HG02759 (cell line): ENCODE measurements around the gene IL34.

Experiments
- ATAC-seq: cut with Tn5 transposase; IDR thresholded peaks from one replicate; pipeline ENCODE4 v1.9.1; 2021; ENCODE audit warnings: mild to moderate bottlenecking, moderate library complexity; ENCODE audit not compliant: unreplicated experiment

The IL34 gene

GRCh38 chr16:70676675-70677498 is 30.5 kb downstream of the IL34 start:
- no peak for ATAC-seq

- no peak for ATAC-seq
Observed at GRCh38 chr16:70677499-70678120, 31.3 kb downstream of the IL34 start.

GRCh38 chr16:70678121-70678897 is 31.9 kb downstream of the IL34 start:
- no peak for ATAC-seq

DNA sequence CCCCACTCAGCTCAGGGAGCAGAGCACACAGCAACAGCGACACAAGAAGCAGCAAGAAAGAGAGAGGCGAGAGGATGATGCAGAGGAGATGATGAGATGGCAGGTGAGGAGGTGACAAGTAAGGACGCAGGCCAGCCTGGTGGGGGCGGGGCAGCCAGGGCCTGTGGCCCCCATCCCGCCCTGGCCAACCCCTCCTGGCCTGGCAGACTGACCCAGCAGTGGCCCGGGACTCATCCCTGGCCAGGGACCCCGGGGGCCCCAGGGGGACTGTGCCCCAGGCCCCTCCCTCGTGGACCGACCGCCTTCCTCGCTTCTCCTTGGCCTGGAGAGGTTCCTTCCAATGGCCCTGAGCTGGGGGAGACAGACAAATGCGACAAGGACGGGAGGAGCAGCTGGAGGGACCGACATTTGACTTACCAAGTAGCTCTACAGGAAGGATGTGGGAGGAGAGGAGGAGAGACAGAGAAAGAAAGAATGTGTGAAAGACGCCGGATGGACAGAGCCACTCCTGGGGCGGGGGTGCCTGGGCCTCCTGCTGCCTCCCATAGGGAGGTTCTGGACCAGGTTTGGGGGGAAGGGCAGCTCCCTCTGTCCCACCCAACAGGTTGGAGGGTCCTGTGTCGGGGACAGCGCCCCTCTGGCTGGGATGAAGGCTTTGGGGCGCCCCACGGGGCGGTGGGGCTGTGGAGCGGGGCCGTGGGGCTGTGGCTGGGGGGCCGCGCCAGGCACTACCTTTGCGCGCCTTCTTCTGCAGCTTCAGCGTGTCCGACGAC is 32.7 kb downstream of the IL34 start:
- ATAC-seq, result no peak

DNA sequence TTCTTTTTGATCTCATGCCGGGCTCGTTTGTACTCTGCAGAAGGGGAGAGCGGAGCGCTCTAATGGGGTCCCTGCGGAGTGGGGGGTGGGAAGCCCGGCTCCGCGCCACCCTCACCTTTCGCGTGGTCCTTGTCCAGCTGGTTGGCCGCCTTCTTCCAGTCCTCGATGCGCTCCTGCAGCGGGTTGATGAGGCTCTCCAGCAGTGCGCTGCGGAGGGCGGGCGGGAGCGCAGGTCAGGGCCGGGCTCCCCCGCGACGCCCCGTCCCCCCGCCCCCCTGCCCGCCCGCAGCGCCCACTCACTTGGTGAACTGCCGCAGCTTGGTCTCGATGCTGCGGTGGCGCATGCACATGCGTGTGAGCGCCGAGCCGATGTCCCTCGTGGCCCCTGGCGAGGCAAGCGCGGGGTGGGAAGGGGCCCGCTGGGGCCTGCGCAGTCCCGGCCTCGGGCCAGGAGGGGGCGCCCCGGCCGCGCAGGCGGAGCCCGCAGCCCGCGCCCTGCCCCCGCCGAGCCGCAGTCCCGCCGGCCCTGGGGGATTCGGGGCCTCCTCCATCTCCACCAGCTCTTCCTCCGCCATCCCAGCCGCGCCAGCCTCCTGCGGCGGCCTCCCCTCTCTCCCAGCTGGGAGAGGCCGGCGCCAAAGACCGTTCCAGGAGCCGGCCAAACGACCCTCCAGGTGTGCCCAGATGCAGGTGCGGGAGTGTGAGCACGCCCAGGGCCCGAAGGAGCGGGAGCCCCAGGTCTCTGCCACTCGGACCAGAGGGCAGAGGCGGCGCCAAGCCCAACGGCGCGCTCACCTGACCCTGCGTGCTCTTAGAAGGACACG is 33.5 kb downstream of the IL34 start:
- no peak for ATAC-seq

DNA sequence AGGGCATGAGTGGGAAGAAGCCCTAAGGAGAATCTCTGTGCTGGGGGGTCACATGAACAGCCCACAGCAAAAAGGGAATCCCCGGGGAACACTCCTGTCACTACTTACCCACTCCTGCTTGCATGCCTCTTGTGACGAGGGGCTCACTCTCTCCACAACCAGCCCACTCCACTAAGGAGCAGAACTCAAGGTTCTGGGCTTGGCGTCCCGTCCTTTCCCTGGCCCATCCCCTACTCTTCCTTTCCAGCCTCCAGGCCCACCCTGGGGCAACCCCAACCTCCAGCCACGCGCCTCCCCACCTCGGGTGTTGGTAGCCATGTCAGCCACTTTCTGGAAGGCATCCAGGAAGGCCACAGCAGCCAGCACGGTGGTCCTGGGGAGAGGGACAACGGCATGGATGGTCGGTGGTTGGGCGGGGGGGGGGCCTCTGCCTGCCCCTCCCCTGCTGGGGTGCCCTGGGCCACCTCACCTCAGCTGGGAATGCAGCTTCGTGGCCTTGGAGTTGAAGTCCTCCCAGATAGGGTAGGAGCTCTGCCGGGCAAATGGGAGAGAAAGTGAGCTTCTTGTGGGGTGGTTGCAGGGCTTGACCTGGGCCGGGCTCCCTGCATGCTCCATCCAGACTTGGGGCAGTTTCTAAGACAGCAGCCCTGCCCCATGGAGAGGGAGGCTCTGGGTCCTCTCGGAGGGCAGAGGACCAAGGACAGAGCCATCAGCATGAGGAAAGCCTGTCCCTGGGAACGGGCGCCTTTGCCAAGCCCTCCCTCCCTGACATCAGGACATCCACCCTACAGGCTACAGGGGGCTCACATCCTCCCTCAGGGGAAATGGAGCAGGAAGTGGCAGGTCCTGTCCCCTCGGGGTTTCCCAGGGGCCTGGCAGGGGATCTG is 34.4 kb downstream of the IL34 start:
- no peak for ATAC-seq

DNA sequence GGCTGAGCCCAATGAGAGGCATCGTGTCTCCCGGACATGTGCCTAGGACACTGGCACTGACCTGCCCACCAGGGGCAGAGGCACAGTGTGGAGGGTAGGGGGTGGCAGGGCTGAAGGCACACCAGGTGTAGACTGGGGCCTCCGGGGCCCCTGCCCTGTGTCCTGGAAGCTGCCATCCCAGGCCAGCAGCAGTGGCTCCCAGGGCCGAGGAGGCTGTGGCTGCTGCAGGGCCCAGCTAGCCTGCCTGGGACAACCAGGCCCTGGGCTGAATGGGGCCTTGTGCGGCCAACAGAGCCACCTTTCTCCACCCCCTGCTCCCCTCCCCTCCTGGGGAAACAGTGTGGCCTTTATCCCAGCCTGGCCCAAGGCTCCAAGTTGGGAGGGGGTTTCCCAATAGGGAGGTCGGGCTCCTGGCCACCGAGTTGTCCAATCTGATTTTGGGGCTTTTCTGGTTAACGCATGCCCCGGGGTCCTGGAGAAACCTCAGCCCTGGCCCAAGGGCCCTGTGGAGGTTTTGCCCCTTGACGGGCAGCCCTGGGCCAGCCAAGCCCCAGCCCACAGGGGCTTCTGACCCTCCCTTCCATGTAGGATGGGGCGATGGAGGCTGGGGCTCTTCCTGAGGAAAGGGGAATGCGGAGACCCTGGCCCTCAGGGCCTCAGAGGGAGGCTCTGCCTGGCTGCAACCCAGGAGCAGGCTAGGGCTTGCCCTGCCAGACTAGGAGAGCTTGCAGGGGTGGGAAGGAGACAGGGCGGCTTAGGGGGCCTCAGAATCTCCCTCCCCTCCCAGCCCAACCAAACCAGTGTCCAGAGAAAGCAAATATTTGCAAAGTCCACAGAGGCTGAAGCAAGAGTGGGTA is 35.3 kb downstream of the IL34 start:
- no peak for ATAC-seq

- ATAC-seq, result no peak
Observed at GRCh38 chr16:70682239-70683145, 36.1 kb downstream of the IL34 start.

DNA sequence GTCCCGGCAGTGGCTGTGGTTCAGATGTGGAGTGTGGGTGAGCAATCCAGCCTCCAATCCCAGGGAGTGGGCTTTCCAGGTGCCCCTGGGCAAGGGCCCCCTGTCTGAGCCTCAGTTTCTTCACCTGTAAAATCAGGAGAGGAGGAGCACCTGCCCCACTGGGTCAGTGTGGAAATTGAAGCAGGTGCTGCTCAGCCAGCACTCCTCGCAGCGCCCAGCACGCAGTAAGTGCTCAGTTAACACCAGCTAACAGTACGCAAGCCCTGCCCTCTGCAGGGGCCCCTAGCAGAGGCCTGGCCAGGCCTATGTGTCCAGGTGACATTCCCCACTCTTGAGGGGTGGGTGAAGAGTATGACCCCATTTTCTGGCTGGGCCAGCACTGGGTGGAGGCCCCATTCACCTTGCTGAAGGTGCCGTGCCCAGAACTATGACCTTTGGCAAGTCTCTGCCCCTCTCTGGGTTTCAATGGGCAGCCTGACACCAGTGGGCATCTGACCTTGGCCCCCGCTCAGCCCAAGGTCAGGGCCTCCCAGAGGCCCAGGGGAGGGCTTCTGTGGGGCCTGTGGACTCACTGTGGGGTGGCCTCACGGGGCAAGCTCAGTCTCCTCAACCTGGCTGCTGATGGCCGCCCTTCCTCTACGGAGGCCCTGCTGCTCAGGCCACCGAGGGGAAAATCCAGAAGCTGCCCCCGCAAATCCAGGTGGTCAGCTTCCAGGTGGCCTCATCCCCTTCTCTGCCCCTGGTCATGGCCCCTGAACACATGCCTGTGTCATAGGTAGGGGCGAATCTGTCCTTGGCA is 37.0 kb downstream of the IL34 start:
- no peak for ATAC-seq

GRCh38 chr16:70684146-70685060 is 38.0 kb downstream of the IL34 start:
- ATAC-seq, result no peak

DNA sequence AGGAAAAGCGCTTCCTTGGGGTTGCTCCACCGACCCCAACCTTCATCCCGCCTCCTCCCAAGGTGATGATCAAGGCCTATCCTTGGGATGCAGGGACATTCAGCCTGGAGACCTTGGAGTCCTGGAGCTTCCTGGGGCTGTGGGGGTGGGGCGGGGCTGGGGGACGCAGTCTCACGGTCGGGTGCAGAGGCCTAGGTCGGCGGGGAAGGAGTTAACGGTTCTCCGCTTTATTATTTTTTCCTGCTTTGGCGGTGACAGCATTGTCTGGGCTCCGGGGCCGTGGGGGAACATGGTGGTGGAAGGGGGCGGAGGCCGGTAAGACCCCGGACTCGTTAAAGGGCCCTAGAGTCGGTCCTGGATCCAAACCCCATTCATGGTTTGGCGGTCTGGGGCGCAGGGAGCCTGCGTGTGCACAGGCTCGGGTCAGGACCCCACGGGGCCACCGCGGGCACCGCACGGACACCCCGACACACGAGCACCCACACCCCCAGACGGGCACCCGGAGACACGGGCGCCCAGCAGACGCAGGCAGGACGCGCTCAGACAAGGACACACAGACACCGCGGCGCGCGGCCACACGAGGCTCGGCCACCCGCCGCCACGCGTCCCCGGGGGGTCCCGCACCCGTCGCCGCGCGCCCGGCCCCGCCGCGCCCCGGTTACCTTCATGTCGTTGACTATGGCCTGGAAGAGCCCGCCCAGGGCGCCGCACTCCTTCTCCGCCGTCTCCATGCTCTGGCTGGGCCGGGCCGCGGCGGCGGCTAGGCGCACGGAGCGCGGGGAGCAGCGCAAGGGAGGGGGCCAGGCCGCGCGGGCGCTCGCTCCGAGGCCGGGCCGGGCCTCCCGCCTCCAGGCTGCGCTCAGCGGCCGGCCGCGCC is 38.9 kb downstream of the IL34 start:
- ATAC-seq, result no peak

GRCh38 chr16:70685938-70686375 is 39.6 kb downstream of the IL34 start, which contains the start of gene MTSS2:
MTSS2 (minus strand) TSS chr16:70686053; CDS start chr16:70685791, 262 bp downstream.
- no peak for ATAC-seq

- no peak for ATAC-seq
Observed at GRCh38 chr16:70686376-70687101, 40.2 kb downstream of the IL34 start.
